Activated T-cell treated with anti-CD3 and anti-CD28 coated beads for 1 hour (primary cell): ENCODE data around the gene TIAM1.
A peak's percentile ranks its signal among the peaks of the same experiment; 100 is the strongest.

Experiments
- DNase-seq: peaks from one replicate; pipeline ENCODE4 v3.0.0-alpha.2; 2020; ENCODE audit warnings: low read depth

TIAM1 gene

GRCh38 chr21:31135531-31136184 is 208.4 kb downstream of the TIAM1 start:
- DNase-seq, result no peak

- DNase-seq, result no peak
Measured at GRCh38 chr21:31133243-31133830, 210.7 kb downstream of the TIAM1 start.

GRCh38 chr21:31132574-31133242 is 211.4 kb downstream of the TIAM1 start:
- peak; percentile 41 for DNase-seq

GRCh38 chr21:31130821-31131220 is 213.2 kb downstream of the TIAM1 start:
- DNase-seq, result no peak

- no peak for DNase-seq
Measured at GRCh38 chr21:31128234-31128633, 215.8 kb downstream of the TIAM1 start.

GRCh38 chr21:31124010-31124409 is 220.1 kb downstream of the TIAM1 start:
- no peak for DNase-seq

- DNase-seq, result no peak
Measured at GRCh38 chr21:31119199-31119598, 224.9 kb downstream of the TIAM1 start.

- no peak for DNase-seq
Measured at GRCh38 chr21:31117128-31117916, 226.7 kb downstream of the TIAM1 start.

- no peak for DNase-seq
Measured at GRCh38 chr21:31115249-31115648, 228.8 kb downstream of the TIAM1 start.

GRCh38 chr21:31111093-31111492 is 233.0 kb downstream of the TIAM1 start:
- no peak for DNase-seq

- no peak for DNase-seq
Measured at GRCh38 chr21:31110430-31110829, 233.6 kb downstream of the TIAM1 start.

GRCh38 chr21:31107871-31108270 is 236.2 kb downstream of the TIAM1 start:
- no peak for DNase-seq

GRCh38 chr21:31107176-31107785 is 236.8 kb downstream of the TIAM1 start:
- no peak for DNase-seq

GRCh38 chr21:31103571-31104265 is 240.3 kb downstream of the TIAM1 start:
- no peak for DNase-seq

- DNase-seq, result no peak
Measured at GRCh38 chr21:31103163-31103562, 240.9 kb downstream of the TIAM1 start.

- DNase-seq, result no peak
Measured at GRCh38 chr21:31099122-31099521, 244.9 kb downstream of the TIAM1 start.

GRCh38 chr21:31098576-31099005 is 245.5 kb downstream of the TIAM1 start:
- DNase-seq, result peak; percentile 70

- DNase-seq, result no peak
Measured at GRCh38 chr21:31092832-31093625, 251.0 kb downstream of the TIAM1 start.

- DNase-seq, result no peak
Measured at GRCh38 chr21:31090376-31090775, 253.7 kb downstream of the TIAM1 start.

GRCh38 chr21:31088474-31088751 is 255.6 kb downstream of the TIAM1 start:
- no peak for DNase-seq
